Measurements from ENCODE around the gene DGKB.

- TF ChIP-seq YY1 (IDR thresholded peaks at IDR 0.05; ENCODE audit: insufficient read depth, insufficient read length) = no peak
- TF ChIP-seq ZNF274 (IDR thresholded peaks at IDR 0.05; ENCODE audit: low read depth, low read length) = no peak
These were observed 394.9 kb downstream of the DGKB start for GRCh38 chr7:14507617-14508016.

Measured in NT2/D1 (cell line).